ENCODE data around the gene UBE2E2.
"Not testable (repeated sequence)": the region's sequence is repeated elsewhere in the genome, so short reads cannot be mapped to it uniquely, and the experiment has no call there.

Gene UBE2E2

GRCh38 chr3:23202921-23203707 is at the start of gene UBE2E2:
Gene UBE2E2, plus strand, starts transcription at chr3:23203327.
- peak; percentile 54 to 57 for DNase-seq

- DNase-seq = no peak
Observed at GRCh38 chr3:23153436-23153835, 49.7 kb upstream of the UBE2E2 start.

- DNase-seq = no peak
Observed at GRCh38 chr3:23157331-23157730, 45.8 kb upstream of the UBE2E2 start.

GRCh38 chr3:23159929-23160328 is 43.2 kb upstream of the UBE2E2 start:
- DNase-seq = no peak

- DNase-seq = no peak
Observed at GRCh38 chr3:23161308-23161707, 41.8 kb upstream of the UBE2E2 start.

- no peak for DNase-seq
Observed at GRCh38 chr3:23161896-23162570, 41.1 kb upstream of the UBE2E2 start.

- no peak for DNase-seq
Observed at GRCh38 chr3:23162934-23163333, 40.2 kb upstream of the UBE2E2 start.

GRCh38 chr3:23164746-23165145 is 38.4 kb upstream of the UBE2E2 start:
- DNase-seq = no peak

- DNase-seq = no peak
Observed at GRCh38 chr3:23165571-23165970, 37.6 kb upstream of the UBE2E2 start.

GRCh38 chr3:23166276-23166675 is 36.9 kb upstream of the UBE2E2 start:
- no peak for DNase-seq

GRCh38 chr3:23166845-23167244 is 36.3 kb upstream of the UBE2E2 start:
- DNase-seq = no peak

GRCh38 chr3:23169551-23169950 is 33.6 kb upstream of the UBE2E2 start:
- no peak for DNase-seq

- no peak for DNase-seq
Observed at GRCh38 chr3:23170291-23170690, 32.8 kb upstream of the UBE2E2 start.

GRCh38 chr3:23172059-23172458 is 31.1 kb upstream of the UBE2E2 start:
- no peak for DNase-seq

- no peak for DNase-seq
Observed at GRCh38 chr3:23174426-23175039, 28.6 kb upstream of the UBE2E2 start.

GRCh38 chr3:23175341-23176083 is 27.6 kb upstream of the UBE2E2 start:
- no peak for DNase-seq

- not testable (repeated sequence) for DNase-seq
Observed at GRCh38 chr3:23176839-23177238, 26.3 kb upstream of the UBE2E2 start.

GRCh38 chr3:23182996-23183513 is 20.1 kb upstream of the UBE2E2 start:
- DNase-seq = no peak

GRCh38 chr3:23183731-23184130 is 19.4 kb upstream of the UBE2E2 start:
- DNase-seq = no peak

- no peak for DNase-seq
Observed at GRCh38 chr3:23185861-23186260, 17.3 kb upstream of the UBE2E2 start.

- no peak for DNase-seq
Observed at GRCh38 chr3:23189187-23189586, 13.9 kb upstream of the UBE2E2 start.

GRCh38 chr3:23192816-23193215 is 10.3 kb upstream of the UBE2E2 start:
- no peak for DNase-seq

- DNase-seq = no peak
Observed at GRCh38 chr3:23193831-23194230, 9.3 kb upstream of the UBE2E2 start.

Data from activated CD4-positive, alpha-beta T cell treated with anti-CD3 and anti-CD28 coated beads for 4 hours (primary cell).